Endothelial cell of umbilical vein (primary cell): ENCODE measurements around the gene ATN1. TPM values are rescaled to one million over a fixed set of nuclear protein-coding genes. Genes with fewer than 3 reads are reported as not detected.
"Not testable (repeated sequence)": the region's sequence is repeated elsewhere in the genome, so short reads cannot be mapped to it uniquely, and the experiment has no call there.

Experiments
- BruUV-seq: library from RNA; stranded (reverse); fragments of 400-500 nt; replicated peaks from 2 replicates; lab custom pipeline; 2021; lab: Mats Ljungman, UMichigan
- CTCF ChIA-PET: fragments of 300-600, 350-600 bp; sonication (Branson Sonifier 250); formaldehyde crosslinking; loops from one replicate; lab custom pipeline; 2021; ENCODE audit warnings: antibody characterized with exemption, inconsistent platforms; lab: Charles Lee
- POLR2A ChIA-PET: fragments of 300-600, 350-600 bp; sonication (Branson Sonifier 250); formaldehyde crosslinking; loops from one replicate; lab custom pipeline; 2021; ENCODE audit warnings: antibody characterized with exemption, inconsistent platforms; lab: Charles Lee
- DNase-seq: peaks from one replicate; pipeline ENCODE4 v3.0.0-alpha.2; 2011; ENCODE audit warnings: low read depth, low spot score
- FAIRE-seq: peaks from 2 replicates; lab custom pipeline; 2011; peaks lifted over from hg19 to GRCh38; lab: Jason Lieb, UNC
- H2AFZ ChIP-seq: 2 replicates; pipeline ENCODE4 v1.6.0; 2012; ENCODE audit warnings: low read depth, low read length, control low read depth, inconsistent platforms
- H3K27ac ChIP-seq: 2 replicates; pipeline ENCODE4 v1.5.1; 2011; ENCODE audit warnings: low read depth, mild to moderate bottlenecking, control low read depth, low read length, moderate library complexity; ENCODE audit not compliant: insufficient read depth
- H3K27me3 ChIP-seq, 2 experiments: 2 replicates each; pipeline versions ENCODE4 v1.6.0 to v1.6.1; 2011; ENCODE audit warnings: low read length in 2 of 2, mixed read lengths in 1 of 2; ENCODE audit not compliant: control insufficient read depth in 2 of 2, insufficient read depth in 2 of 2
- H3K36me3 ChIP-seq, 2 experiments: 2 replicates in 1 of 2; 3 replicates in 1 of 2; pipeline ENCODE4 v1.5.1; 2011; ENCODE audit warnings: low read length in 2 of 2, mild to moderate bottlenecking in 1 of 2, moderate library complexity in 1 of 2; ENCODE audit not compliant: control insufficient read depth in 2 of 2, insufficient read depth in 2 of 2; ENCODE audit errors: extremely low read depth in 1 of 2
- H3K4me1 ChIP-seq: 3 replicates; pipeline ENCODE4 v1.5.1; 2011; ENCODE audit warnings: mild to moderate bottlenecking, low read length; ENCODE audit not compliant: control insufficient read depth, insufficient read depth; ENCODE audit errors: extremely low read depth
- H3K4me2 ChIP-seq: 2 replicates; pipeline ENCODE4 v1.6.1; 2011; ENCODE audit warnings: low read length, control low read depth, mixed read lengths; ENCODE audit not compliant: insufficient read depth
- H3K4me3 ChIP-seq, 3 experiments: fragments of 200-600 bp in 1 of 3; sonication (generic), shearing (Covaris generic) in 1 of 3; replicated peaks in 1 of 3; 2 replicates each; pipeline ENCODE4 v1.5.1; 2011 to 2016; ENCODE audit warnings: control low read depth in 3 of 3, low read length in 3 of 3, mild to moderate bottlenecking in 2 of 3, inconsistent platforms in 1 of 3, low read depth in 1 of 3, moderate library complexity in 1 of 3; ENCODE audit not compliant: insufficient read depth in 1 of 3
- H3K79me2 ChIP-seq: 2 replicates; pipeline ENCODE4 v1.6.0; 2012; ENCODE audit warnings: low read length, inconsistent platforms; ENCODE audit not compliant: control insufficient read depth, insufficient read depth
- H3K9ac ChIP-seq: replicated peaks from 2 replicates; pipeline ENCODE3; 2011; ENCODE audit warnings: low read length, control low read depth; ENCODE audit not compliant: insufficient read depth; ENCODE audit errors: extremely low read depth
- H3K9me1 ChIP-seq: replicated peaks from 3 replicates; pipeline ENCODE4 v1.6.0; 2011; ENCODE audit warnings: mild to moderate bottlenecking, low read length; ENCODE audit not compliant: control insufficient read depth, insufficient read depth; ENCODE audit errors: extremely low read depth
- H3K9me3 ChIP-seq: replicated peaks from 2 replicates; pipeline ENCODE4 v1.5.1; 2012; ENCODE audit warnings: low read length, inconsistent platforms; ENCODE audit not compliant: control insufficient read depth, insufficient read depth
- H4K20me1 ChIP-seq: replicated peaks from 2 replicates; pipeline ENCODE3; 2011; ENCODE audit warnings: mild to moderate bottlenecking, low read length; ENCODE audit not compliant: control insufficient read depth, insufficient read depth; ENCODE audit errors: extremely low read depth
- FOS ChIP-seq: IDR thresholded peaks from 2 replicates; pipeline ENCODE4 v1.6.1; 2011; ENCODE audit warnings: mild to moderate bottlenecking, low read length, moderate library complexity, borderline replicate concordance; ENCODE audit not compliant: insufficient read depth
- JUN ChIP-seq: IDR thresholded peaks from 2 replicates; pipeline ENCODE4 v1.6.1; 2011; ENCODE audit warnings: borderline replicate concordance, low read depth; ENCODE audit not compliant: insufficient read length, insufficient read depth
- dilution Hi-C: fragments of 300-500 bp; cut with MboI; formaldehyde crosslinking; loops from one replicate; pipeline ENCODE4 v1.15.0; 2019; ENCODE audit warnings: low sequenced_read_pairs; ENCODE audit not compliant: extremely low pct_ligation_motif_present
- intact Hi-C: fragments of 100-400 bp; cut with micrococcal nuclease; formaldehyde crosslinking; loops from one replicate; pipeline ENCODE4 v1.10.0; 2022
- polyA plus RNA-seq, 4 experiments: library from polyadenylated mRNA; depleted of rRNA in 3 of 4; stranded (reverse) in 3 of 4; unstranded in 1 of 4; fragments of >200 nt; gene quantifications; 2 replicates each; pipeline versions ENCODE4 v1.2.1 to v1.2.3, GENCODE V29; 2011 to 2012; ENCODE audit warnings: missing spikeins in 1 of 4
- total RNA-seq: library from RNA; stranded (reverse); gene quantifications from 2 replicates; pipeline ENCODE4 v1.2.3, GENCODE V29; 2021
- TF ChIP-seq, protein P1 (sequence below): IDR thresholded peaks from 2 replicates; pipeline ENCODE4 v1.6.1; 2011; ENCODE audit not compliant: insufficient read depth, insufficient read length
- TF ChIP-seq, protein P2 (sequence below), 2 donors: IDR thresholded peaks; 1 replicate in 1 of 2; 2 replicates in 1 of 2; pipeline ENCODE4 v1.5.1; 2011; ENCODE audit warnings: low read length in 2 of 2, mild to moderate bottlenecking in 2 of 2, moderate library complexity in 2 of 2, control low read depth in 1 of 2, inconsistent platforms in 1 of 2, low read depth in 1 of 2; ENCODE audit not compliant: insufficient read depth in 1 of 2; ENCODE audit errors: extremely low read depth in 1 of 2

Gene ATN1
- total and polyA plus RNA-seq, 2 donors (not counting 3 experiments of a cell fraction or from before 2014, with no cell fraction given) = 46.4 to 117 TPM

- H3K36me3 ChIP-seq, H3K27ac ChIP-seq, H4K20me1 ChIP-seq, H3K9me3 ChIP-seq, H3K4me2 ChIP-seq, dilution Hi-C loops, H3K9me1 ChIP-seq, POLR2A ChIA-PET, intact Hi-C loops, H3K27me3 ChIP-seq, BruUV-seq, DNase-seq, H3K4me1 ChIP-seq, H3K9ac ChIP-seq, H3K79me2 ChIP-seq, H3K4me3 ChIP-seq, H2AFZ ChIP-seq, FAIRE-seq: not testable (repeated sequence)
- CTCF ChIA-PET = interaction anchor here (1.2 to 1.9 kb wide), 3 partner anchors 16 to 36 kb away, joined by 3 to 10 read pairs (median 4); no protein-coding TSS in a partner anchor
Measured at GRCh38 chr12:6908141-6908540, 19.6 kb upstream of the ATN1 start.

DNA sequence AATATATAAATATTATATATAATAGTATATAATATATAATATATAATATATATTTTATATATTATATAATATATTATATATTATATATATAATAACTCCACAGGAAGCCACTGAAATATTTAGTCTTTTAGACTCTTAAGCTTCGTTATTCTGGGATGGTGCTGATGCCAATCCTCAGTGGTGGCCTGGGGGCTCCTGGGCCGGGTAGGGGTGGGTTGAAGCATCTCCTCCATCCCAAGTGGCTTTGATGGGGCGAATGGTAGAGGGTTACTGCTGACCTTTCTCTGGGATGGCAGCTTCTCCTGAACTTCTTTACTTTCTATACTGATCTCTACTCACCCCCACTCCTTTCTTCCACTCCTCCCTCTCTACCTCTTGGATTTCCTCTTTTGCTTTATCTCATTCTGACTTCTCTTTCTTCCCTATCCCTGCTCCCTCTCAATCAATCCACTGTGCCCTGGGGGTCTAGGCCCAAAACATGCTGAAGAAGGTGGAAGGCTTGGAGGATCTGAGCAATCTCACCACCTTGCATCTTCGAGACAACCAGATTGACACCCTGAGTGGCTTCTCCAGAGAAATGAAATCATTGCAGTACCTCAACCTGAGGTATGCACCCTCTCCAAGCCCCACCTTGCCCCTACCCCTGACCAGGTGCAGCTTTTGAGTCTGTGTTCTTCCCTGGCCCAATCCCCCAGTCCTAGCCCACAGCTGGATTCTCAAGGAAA, 18.2 kb upstream of the ATN1 start:
- Histone ChIP-seq H3K4me3 (no peak overlapping the region), H3K4me2 (no peak overlapping the region), H3K9me1 (no peaks in the 10 kb centered on the region), H3K9ac (no peak overlapping the region), H3K9me3 (no peaks in the 10 kb centered on the region), H3K27ac (no peak overlapping the region), H4K20me1 (no peaks in the 10 kb centered on the region), H2AFZ (no peak overlapping the region), H3K79me2 (no peaks in the 10 kb centered on the region), H3K27me3 (no peaks in the 10 kb centered on the region), H3K36me3 (no peaks in the 10 kb centered on the region), H3K4me1 (peaks cover 7% of the 10 kb centered on the region)
- POLR2A ChIA-PET = no interaction called here
- DNase-seq (no peak), FAIRE-seq (no peak)
- CTCF ChIA-PET = interaction anchor here (1.0 to 1.3 kb wide), 4 partner anchors 9 to 40 kb away, joined by 3 to 4 read pairs (median 4); no protein-coding TSS in a partner anchor
- dilution Hi-C loops (no loop called here), intact Hi-C loops (no loop called here)
- BruUV-seq = no TSS peak
- TF ChIP-seq, protein P1, sequence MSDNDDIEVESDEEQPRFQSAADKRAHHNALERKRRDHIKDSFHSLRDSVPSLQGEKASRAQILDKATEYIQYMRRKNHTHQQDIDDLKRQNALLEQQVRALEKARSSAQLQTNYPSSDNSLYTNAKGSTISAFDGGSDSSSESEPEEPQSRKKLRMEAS = no peak
- TF ChIP-seq, protein P2, sequence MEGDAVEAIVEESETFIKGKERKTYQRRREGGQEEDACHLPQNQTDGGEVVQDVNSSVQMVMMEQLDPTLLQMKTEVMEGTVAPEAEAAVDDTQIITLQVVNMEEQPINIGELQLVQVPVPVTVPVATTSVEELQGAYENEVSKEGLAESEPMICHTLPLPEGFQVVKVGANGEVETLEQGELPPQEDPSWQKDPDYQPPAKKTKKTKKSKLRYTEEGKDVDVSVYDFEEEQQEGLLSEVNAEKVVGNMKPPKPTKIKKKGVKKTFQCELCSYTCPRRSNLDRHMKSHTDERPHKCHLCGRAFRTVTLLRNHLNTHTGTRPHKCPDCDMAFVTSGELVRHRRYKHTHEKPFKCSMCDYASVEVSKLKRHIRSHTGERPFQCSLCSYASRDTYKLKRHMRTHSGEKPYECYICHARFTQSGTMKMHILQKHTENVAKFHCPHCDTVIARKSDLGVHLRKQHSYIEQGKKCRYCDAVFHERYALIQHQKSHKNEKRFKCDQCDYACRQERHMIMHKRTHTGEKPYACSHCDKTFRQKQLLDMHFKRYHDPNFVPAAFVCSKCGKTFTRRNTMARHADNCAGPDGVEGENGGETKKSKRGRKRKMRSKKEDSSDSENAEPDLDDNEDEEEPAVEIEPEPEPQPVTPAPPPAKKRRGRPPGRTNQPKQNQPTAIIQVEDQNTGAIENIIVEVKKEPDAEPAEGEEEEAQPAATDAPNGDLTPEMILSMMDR (IDR thresholded peaks at IDR 0.05; ENCODE audit: extremely low read depth in 1 of 2, insufficient read depth in 1 of 2, low read depth in 1 of 2, low read length in 2 of 2) = no peak
- TF ChIP-seq JUN (no peak), FOS (no peak)
